Peyer's patch (tissue), 4 donors: Measurements from ENCODE around the gene MAP2K5. TPM values are rescaled to one million over a fixed set of nuclear protein-coding genes. Genes with fewer than 3 reads are reported as not detected.

Experiments used
- DNase-seq, 3 donors: peaks; one replicate each; pipeline ENCODE4 v3.0.0-alpha.2; 2017 to 2019
- H3K27ac ChIP-seq, 4 donors: fragments of 200-600 bp; sonication (generic); one replicate each; pipeline ENCODE4 v1.5.1; 2016 to 2019
- H3K27me3 ChIP-seq, 2 donors: fragments of 200-600 bp; sonication (generic); one replicate each; pipeline ENCODE4 v1.5.1; 2019
- H3K36me3 ChIP-seq, 3 donors: fragments of 200-600 bp; sonication (generic); one replicate each; pipeline ENCODE4 v1.5.1; 2016 to 2019
- H3K4me1 ChIP-seq, 4 donors: fragments of 200-600 bp; sonication (generic); one replicate each; pipeline ENCODE4 v1.5.1; 2016 to 2019
- H3K4me3 ChIP-seq, 4 donors: fragments of 200-600 bp; sonication (generic); 1 replicate in 3 of 4; 2 replicates in 1 of 4; pipeline ENCODE4 v1.5.1; 2016 to 2019; ENCODE audit warnings: mild to moderate bottlenecking in 1 of 4
- H3K9me3 ChIP-seq, 4 donors: fragments of 200-600 bp; sonication (generic); one replicate each; pipeline ENCODE4 v1.5.1; 2016 to 2019; ENCODE audit warnings: mild to moderate bottlenecking in 1 of 4
- CTCF ChIP-seq, 6 experiments: fragments of 450-650 bp in 4 of 6; fragments of 200-600 bp in 2 of 6; sonication (generic) in 1 of 6; IDR thresholded peaks; one replicate each; pipeline ENCODE4 v1.5.1; 2017 to 2019; ENCODE audit warnings: antibody characterized with exemption in 6 of 6, mild to moderate bottlenecking in 3 of 6, moderate library complexity in 1 of 6
- POLR2A ChIP-seq, 2 donors: fragments of 450-650 bp; IDR thresholded peaks; one replicate each; pipeline ENCODE4 v1.5.1; 2017; ENCODE audit warnings: antibody characterized with exemption in 2 of 2, mild to moderate bottlenecking in 2 of 2, moderate library complexity in 2 of 2
- total RNA-seq, 4 donors: library from RNA; depleted of rRNA; stranded (reverse); fragments of >200 nt; gene quantifications; one replicate each; pipeline ENCODE4 v1.1.0, GENCODE V29; 2016

Gene MAP2K5
- total RNA-seq, 4 donors from 2014 or later, result 14.0 to 50.3 (median 21.2) TPM

- H3K4me1 ChIP-seq, result no peaks in the 10 kb centered on the region
- DNase-seq, result no peak
- no peaks in the 10 kb centered on the region for H3K27me3 ChIP-seq
- TF ChIP-seq POLR2A (IDR thresholded peaks at IDR 0.05), result no peak
- no peak for TF ChIP-seq CTCF (IDR thresholded peaks at IDR 0.05)
- H3K9me3 ChIP-seq, result no peaks in the 10 kb centered on the region
- H3K4me3 ChIP-seq, result no peak overlapping the region
- H3K36me3 ChIP-seq, result no peaks in the 10 kb centered on the region
- H3K27ac ChIP-seq, result no peak overlapping the region
These were observed 227.2 kb downstream of the MAP2K5 start for GRCh38 chr15:67769497-67770357.

DNA sequence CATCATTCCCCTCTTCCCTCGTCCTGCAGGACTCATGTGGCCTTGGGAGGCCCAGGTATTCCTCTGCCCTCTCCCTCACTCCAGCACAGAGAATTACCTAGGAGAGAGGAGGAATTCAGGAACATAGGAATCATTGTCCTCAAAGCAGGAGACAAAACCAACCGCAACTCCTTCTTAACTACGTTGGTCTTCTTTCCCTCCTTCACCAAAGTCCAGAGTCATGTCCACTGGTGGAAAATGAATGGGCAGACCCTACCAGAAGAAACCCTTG, 227.8 kb downstream of the MAP2K5 start:
- no peak overlapping the region for H3K4me3 ChIP-seq
- no peaks in the 10 kb centered on the region for H3K36me3 ChIP-seq
- no peak for DNase-seq
- H3K27ac ChIP-seq, result no peak overlapping the region
- no peak for TF ChIP-seq CTCF (IDR thresholded peaks at IDR 0.05)
- TF ChIP-seq POLR2A (IDR thresholded peaks at IDR 0.05), result no peak
- H3K27me3 ChIP-seq, result no peaks in the 10 kb centered on the region
- H3K4me1 ChIP-seq, result no peaks in the 10 kb centered on the region
- H3K9me3 ChIP-seq, result no peaks in the 10 kb centered on the region

GRCh38 chr15:67771189-67771800, 228.8 kb downstream of the MAP2K5 start:
- no peak overlapping the region for H3K4me3 ChIP-seq
- H3K36me3 ChIP-seq, result no peaks in the 10 kb centered on the region
- no peak for DNase-seq
- no peaks in the 10 kb centered on the region for H3K4me1 ChIP-seq
- H3K27ac ChIP-seq, result no peak overlapping the region
- H3K27me3 ChIP-seq, result no peaks in the 10 kb centered on the region
- no peaks in the 10 kb centered on the region for H3K9me3 ChIP-seq
- no peak for TF ChIP-seq POLR2A (IDR thresholded peaks at IDR 0.05)
- TF ChIP-seq CTCF (IDR thresholded peaks at IDR 0.05), result no peak

GRCh38 chr15:67774626-67775025, 232.1 kb downstream of the MAP2K5 start:
- no peaks in the 10 kb centered on the region for H3K27me3 ChIP-seq
- no peak overlapping the region for H3K4me3 ChIP-seq
- H3K36me3 ChIP-seq, result no peaks in the 10 kb centered on the region
- DNase-seq, result no peak
- H3K9me3 ChIP-seq, result no peaks in the 10 kb centered on the region
- TF ChIP-seq POLR2A (IDR thresholded peaks at IDR 0.05) (no peak), CTCF (IDR thresholded peaks at IDR 0.05) (no peak)
- H3K27ac ChIP-seq, result no peak overlapping the region
- H3K4me1 ChIP-seq, result no peaks in the 10 kb centered on the region

DNA sequence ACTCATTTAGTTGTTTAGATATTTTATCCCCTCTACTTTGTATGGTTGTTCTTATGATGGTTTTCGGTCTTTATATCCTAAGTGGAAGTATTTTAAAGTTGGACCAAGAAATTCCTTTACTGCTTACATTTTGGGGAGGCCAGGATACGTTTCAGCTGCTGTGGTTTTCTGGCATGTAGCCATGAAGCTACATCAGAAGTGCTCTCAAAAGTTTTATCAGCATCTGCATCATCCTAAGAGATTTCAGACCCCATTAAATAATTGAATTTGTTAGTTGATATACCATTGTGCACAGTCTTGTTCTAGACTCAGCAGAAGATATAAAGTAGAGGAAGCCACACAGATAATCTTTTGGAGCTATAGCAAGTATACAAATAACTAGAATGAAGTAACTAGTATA, 232.7 kb downstream of the MAP2K5 start:
- no peak for DNase-seq
- no peaks in the 10 kb centered on the region for H3K36me3 ChIP-seq
- no peaks in the 10 kb centered on the region for H3K4me1 ChIP-seq
- H3K27ac ChIP-seq, result no peak overlapping the region
- no peaks in the 10 kb centered on the region for H3K27me3 ChIP-seq
- H3K4me3 ChIP-seq, result no peak overlapping the region
- TF ChIP-seq CTCF (IDR thresholded peaks at IDR 0.05) (no peak), POLR2A (IDR thresholded peaks at IDR 0.05) (no peak)
- no peaks in the 10 kb centered on the region for H3K9me3 ChIP-seq
